HEK293 (cell line): ENCODE data around the gene KDM4B.

Experiments used
- CTCF ChIA-PET: fragments of 350-600 bp; formaldehyde crosslinking; extraction: SDS; loops from one replicate; lab custom pipeline; 2021; ENCODE audit warnings: antibody characterized with exemption; lab: Yijun Ruan, JAX
- POLR2A ChIA-PET: fragments of 300-600 bp; formaldehyde crosslinking; extraction: SDS; loops from one replicate; lab custom pipeline; 2020; ENCODE audit warnings: antibody characterized with exemption, inconsistent platforms; lab: Yijun Ruan, JAX
- H3K27ac ChIP-seq: fragments of 200-500 bp; sonication (Bioruptor generic); 2 replicates; pipeline ENCODE4 v1.5.1; 2014; ENCODE audit warnings: low read depth, low read length, control low read depth, inconsistent platforms; ENCODE audit errors: extremely low read depth
- H3K36me3 ChIP-seq, 2 experiments: fragments of 200-500 bp in 1 of 2; sonication (Bioruptor generic) in 1 of 2; 1 replicate in 1 of 2; 2 replicates in 1 of 2; pipeline ENCODE4 v1.5.1; 2014 to 2017; ENCODE audit warnings: inconsistent platforms in 2 of 2, low read length in 2 of 2; ENCODE audit not compliant: control insufficient read depth in 2 of 2, insufficient read depth in 1 of 2
- H3K4me1 ChIP-seq: fragments of 200-500 bp; sonication (Bioruptor generic); 2 replicates; pipeline ENCODE4 v1.5.1; 2014; ENCODE audit warnings: mild to moderate bottlenecking, low read length, inconsistent platforms; ENCODE audit not compliant: control insufficient read depth, insufficient read depth
- H3K4me3 ChIP-seq: 2 replicates; pipeline ENCODE4 v1.5.1; 2011; ENCODE audit warnings: low read depth, mild to moderate bottlenecking, control low read depth, low read length, moderate library complexity
- H3K9me3 ChIP-seq: fragments of 200-500 bp; sonication (Bioruptor generic); 2 replicates; pipeline ENCODE4 v1.5.1; 2014; ENCODE audit warnings: low read depth, low read length, inconsistent platforms; ENCODE audit not compliant: control insufficient read depth, insufficient read depth
- BCL11B ChIP-seq: fragments of 450-650 bp; formaldehyde crosslinking; IDR thresholded peaks from 2 replicates; pipeline ENCODE4 v1.5.1; 2016; ENCODE audit warnings: low read depth, missing biosample characterization, missing genetic modification characterization
- GLIS1 ChIP-seq: fragments of 450-650 bp; formaldehyde crosslinking; IDR thresholded peaks from 2 replicates; pipeline ENCODE4 v1.5.1; 2016; ENCODE audit warnings: missing biosample characterization, missing genetic modification characterization
- SCRT1 ChIP-seq: fragments of 450-650 bp; formaldehyde crosslinking; IDR thresholded peaks from 2 replicates; pipeline ENCODE4 v1.5.1; 2016; ENCODE audit warnings: missing biosample characterization, missing genetic modification characterization, borderline replicate concordance
- TCF7L2 ChIP-seq: IDR thresholded peaks from 2 replicates; pipeline ENCODE4 v1.6.1; 2011; ENCODE audit warnings: low read depth, mild to moderate bottlenecking, inconsistent platforms, low read length, moderate library complexity, borderline replicate concordance
- TSHZ1 ChIP-seq: fragments of 450-650 bp; formaldehyde crosslinking; IDR thresholded peaks from 2 replicates; pipeline ENCODE4 v1.5.1; 2016; ENCODE audit warnings: missing biosample characterization, missing genetic modification characterization, borderline replicate concordance
- ZBTB1 ChIP-seq: fragments of 450-650 bp; formaldehyde crosslinking; IDR thresholded peaks from 2 replicates; pipeline ENCODE4 v1.5.1; 2016; ENCODE audit warnings: missing biosample characterization, missing genetic modification characterization
- ZFHX2 ChIP-seq: fragments of 450-650 bp; formaldehyde crosslinking; conservative IDR thresholded peaks from 2 replicates; pipeline ENCODE4 v1.5.1; 2016; ENCODE audit warnings: missing biosample characterization, missing genetic modification characterization
- ZFP37 ChIP-seq: fragments of 450-650 bp; formaldehyde crosslinking; IDR thresholded peaks from 2 replicates; pipeline ENCODE4 v1.5.1; 2016; ENCODE audit warnings: missing biosample characterization, missing genetic modification characterization
- ZIC2 ChIP-seq: fragments of 450-650 bp; formaldehyde crosslinking; IDR thresholded peaks from 2 replicates; pipeline ENCODE4 v1.5.1; 2016; ENCODE audit warnings: missing biosample characterization, missing genetic modification characterization
- ZNF112 ChIP-seq: fragments of 450-650 bp; formaldehyde crosslinking; IDR thresholded peaks from 2 replicates; pipeline ENCODE4 v1.5.0; 2017; ENCODE audit warnings: missing biosample characterization, missing genetic modification characterization
- ZNF114 ChIP-seq: fragments of 450-650 bp; formaldehyde crosslinking; IDR thresholded peaks from 2 replicates; pipeline ENCODE4 v1.5.0; 2017; ENCODE audit warnings: missing biosample characterization, missing genetic modification characterization
- ZNF211 ChIP-seq: fragments of 450-650 bp; formaldehyde crosslinking; IDR thresholded peaks from 2 replicates; pipeline ENCODE4 v1.5.1; 2016; ENCODE audit warnings: low read depth, missing biosample characterization, missing genetic modification characterization
- ZNF248 ChIP-seq: fragments of 450-650 bp; formaldehyde crosslinking; IDR thresholded peaks from 2 replicates; pipeline ENCODE4 v1.5.1; 2017; ENCODE audit warnings: missing biosample characterization, missing genetic modification characterization
- ZNF366 ChIP-seq: fragments of 450-650 bp; formaldehyde crosslinking; conservative IDR thresholded peaks from 2 replicates; pipeline ENCODE4 v1.5.1; 2016; ENCODE audit warnings: missing biosample characterization, missing genetic modification characterization
- ZNF416 ChIP-seq: fragments of 450-650 bp; formaldehyde crosslinking; IDR thresholded peaks from 2 replicates; pipeline ENCODE4 v1.5.1; 2016; ENCODE audit warnings: missing biosample characterization, missing genetic modification characterization
- ZNF544 ChIP-seq: fragments of 450-650 bp; formaldehyde crosslinking; IDR thresholded peaks from 2 replicates; pipeline ENCODE4 v1.5.0; 2017; ENCODE audit warnings: missing biosample characterization, missing genetic modification characterization
- ZNF561 ChIP-seq: fragments of 450-650 bp; IDR thresholded peaks from 2 replicates; pipeline ENCODE4 v1.5.1; 2018; ENCODE audit warnings: missing biosample characterization, missing genetic modification characterization, borderline replicate concordance
- ZNF843 ChIP-seq: fragments of 450-650 bp; formaldehyde crosslinking; IDR thresholded peaks from 2 replicates; pipeline ENCODE4 v1.5.1; 2016; ENCODE audit warnings: missing biosample characterization, missing genetic modification characterization

KDM4B gene

GRCh38 chr19:5112175-5112574 is 143.3 kb downstream of the KDM4B start:
- CTCF ChIA-PET: no interaction called here
- Histone ChIP-seq H3K4me3 (no peak overlapping the region), H3K27ac (no peak overlapping the region), H3K9me3 (no peaks in the 10 kb centered on the region), H3K4me1 (no peaks in the 10 kb centered on the region), H3K36me3 (peaks cover 0 to 27% of the 10 kb centered on the region in 2 experiments; a peak in 2 of 3 replicates)
- POLR2A ChIA-PET: no interaction called here
- TF ChIP-seq ZFHX2 (tag by site-specific recombination): no peak
- no peak for TF ChIP-seq ZNF366 (tag by site-specific recombination)
- no peak for TF ChIP-seq ZNF211 (tag by site-specific recombination)
- TF ChIP-seq ZNF114 (tag by site-specific recombination): no peak
- TF ChIP-seq ZFP37 (tag by site-specific recombination): no peak
- no peak for TF ChIP-seq GLIS1 (tag by site-specific recombination)
- TF ChIP-seq SCRT1 (tag by site-specific recombination): no peak
- TF ChIP-seq ZNF416: no peak
- TF ChIP-seq ZNF248 (tag by site-specific recombination): no peak
- TF ChIP-seq ZNF843 (tag by site-specific recombination): no peak

DNA sequence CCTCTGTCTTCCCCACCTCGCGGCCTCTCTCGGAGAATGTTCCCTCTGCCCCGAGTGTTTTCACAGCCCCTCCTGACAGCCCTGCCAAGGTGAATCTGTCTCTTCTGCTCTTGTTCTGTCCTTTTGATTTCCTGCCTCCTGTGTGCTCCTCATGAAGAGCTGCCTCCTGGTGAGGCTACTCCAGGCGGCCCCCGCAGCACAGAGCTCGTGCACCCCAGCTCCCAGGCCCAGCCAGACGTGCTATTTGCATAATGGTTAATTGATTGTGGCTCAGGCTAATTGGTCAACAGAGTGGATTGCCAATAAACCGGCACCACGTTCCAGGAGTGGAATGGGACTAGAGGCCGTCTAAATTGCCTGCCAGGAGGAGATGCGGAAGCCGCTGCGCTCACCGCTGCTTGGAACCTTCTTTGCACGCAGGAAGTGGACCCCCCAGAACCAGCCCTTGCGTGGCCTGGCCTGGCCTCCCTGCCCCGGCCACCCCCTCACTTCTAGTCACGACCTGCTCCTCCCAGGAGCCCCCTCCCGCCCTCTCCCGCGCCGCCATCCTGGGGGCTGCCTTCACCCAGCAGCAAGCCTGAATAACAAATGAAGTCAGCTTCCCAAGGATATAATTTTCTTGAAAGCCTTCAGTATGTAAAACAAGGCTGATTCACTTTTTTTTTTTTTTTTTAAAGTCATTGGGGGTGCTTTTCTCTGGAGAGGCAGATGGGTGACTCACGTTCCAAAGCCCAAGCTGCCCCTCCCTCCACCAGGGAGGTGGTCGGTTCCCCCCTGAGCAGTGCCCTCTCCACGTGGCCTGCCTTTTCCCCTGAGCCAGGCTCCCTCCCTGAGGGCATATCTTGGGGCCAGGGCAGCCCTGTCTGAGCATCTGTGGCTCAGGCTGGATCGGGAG is 144.0 kb downstream of the KDM4B start:
- ChIA-PET CTCF (no interaction called here), POLR2A (no interaction called here)
- Histone ChIP-seq H3K36me3 (peaks cover 0 to 27% of the 10 kb centered on the region in 2 experiments; a peak in 2 of 3 replicates), H3K27ac (no peak overlapping the region), H3K4me3 (no peak overlapping the region), H3K4me1 (no peaks in the 10 kb centered on the region), H3K9me3 (no peaks in the 10 kb centered on the region)
- TF ChIP-seq GLIS1 (tag by site-specific recombination) (0 out of 2 replicates have a peak, but pooled peaks have one; percentile 14), ZNF561 (tag by site-specific recombination) (no peak), ZIC2 (tag by site-specific recombination) (peak; percentile 59)

GRCh38 chr19:5113633-5114586 is 145.0 kb downstream of the KDM4B start:
- H3K4me1 ChIP-seq: no peaks in the 10 kb centered on the region
- H3K36me3 ChIP-seq: peaks cover 0 to 27% of the 10 kb centered on the region in 2 experiments; a peak in 2 of 3 replicates
- H3K27ac ChIP-seq: no peak overlapping the region
- CTCF ChIA-PET: no interaction called here
- no peak overlapping the region for H3K4me3 ChIP-seq
- POLR2A ChIA-PET: no interaction called here
- no peaks in the 10 kb centered on the region for H3K9me3 ChIP-seq
- TF ChIP-seq ZNF248 (tag by site-specific recombination) (no peak), ZNF112 (tag by site-specific recombination) (no peak), ZBTB1 (tag by site-specific recombination) (no peak), BCL11B (tag by site-specific recombination) (no peak), TCF7L2 (no peak), TSHZ1 (no peak), ZNF114 (tag by site-specific recombination) (no peak), ZNF544 (tag by site-specific recombination) (no peak)
